SK-N-SH treated with all-trans-retinoic acid at 6 μM for 48 hours (cell line): ENCODE results near the gene PRKAR1B.
A peak's percentile ranks its signal among the peaks of the same experiment; 100 is the strongest.

Experiments
- ATAC-seq: fragments of 200-7000 bp; cut with Tn5 transposase; 3 replicates; pipeline ENCODE4 v1.9.1; 2020; ENCODE audit warnings: mild to moderate bottlenecking, moderate library complexity
- ARNTL ChIP-seq: fragments of 450-650 bp; formaldehyde crosslinking; IDR thresholded peaks from 2 replicates; pipeline ENCODE4 v1.5.0; 2020; ENCODE audit warnings: low read depth, mild to moderate bottlenecking, moderate library complexity, borderline replicate concordance
- CSDC2 ChIP-seq: fragments of 250-450 bp; sonication (Bioruptor Pico); IDR thresholded peaks from 2 replicates; pipeline ENCODE4 v1.5.0; 2020; ENCODE audit warnings: mild to moderate bottlenecking, moderate library complexity
- CSRNP3 ChIP-seq: fragments of 250-450 bp; sonication (Bioruptor Pico); IDR thresholded peaks from 2 replicates; pipeline ENCODE4 v1.5.1; 2021; ENCODE audit warnings: mild to moderate bottlenecking, moderate library complexity
- GLIS3 ChIP-seq: fragments of 250-450 bp; sonication (Bioruptor Pico); IDR thresholded peaks from 2 replicates; pipeline ENCODE4 v1.5.0; 2020; ENCODE audit warnings: mild to moderate bottlenecking, moderate library complexity
- ISL1 ChIP-seq: fragments of 250-450 bp; sonication (Bioruptor Pico); IDR thresholded peaks from 2 replicates; pipeline ENCODE4 v2.1.2; 2022; ENCODE audit warnings: mild to moderate bottlenecking, moderate library complexity
- OSR1 ChIP-seq: fragments of 250-450 bp; sonication (Bioruptor Pico); IDR thresholded peaks from 2 replicates; pipeline ENCODE4 v1.8.0; 2022; ENCODE audit warnings: moderate library complexity, mild to moderate bottlenecking, inconsistent platforms
- PATZ1 ChIP-seq: fragments of 250-450 bp; sonication (Bioruptor Pico); IDR thresholded peaks from 2 replicates; pipeline ENCODE4 v1.8.0; 2020; ENCODE audit warnings: mild to moderate bottlenecking, moderate library complexity, borderline replicate concordance
- PPARA ChIP-seq: fragments of 250-450 bp; sonication (Bioruptor Pico); IDR thresholded peaks from 2 replicates; pipeline ENCODE4 v1.5.0; 2020; ENCODE audit warnings: mild to moderate bottlenecking, borderline replicate concordance
- SNAI2 ChIP-seq: fragments of 250-450 bp; sonication (Bioruptor Pico); IDR thresholded peaks from 2 replicates; pipeline ENCODE4 v1.5.0; 2020; ENCODE audit warnings: mild to moderate bottlenecking, moderate library complexity
- TCF4 ChIP-seq: fragments of 250-450 bp; sonication (Bioruptor Pico); IDR thresholded peaks from 2 replicates; pipeline ENCODE4 v1.8.0; 2021; ENCODE audit warnings: mild to moderate bottlenecking, moderate library complexity, borderline replicate concordance
- TOX ChIP-seq: fragments of 250-450 bp; sonication (Bioruptor Pico); IDR thresholded peaks from 2 replicates; pipeline ENCODE4 v1.8.0; 2021; ENCODE audit warnings: mild to moderate bottlenecking, moderate library complexity, borderline replicate concordance
- TSHZ2 ChIP-seq: fragments of 250-450 bp; sonication (Bioruptor Pico); IDR thresholded peaks from 2 replicates; pipeline ENCODE4 v1.5.0; 2020; ENCODE audit warnings: mild to moderate bottlenecking, moderate library complexity
- ZC3H10 ChIP-seq: fragments of 250-450 bp; sonication (Bioruptor Pico); IDR thresholded peaks from 2 replicates; pipeline ENCODE4 v1.5.1; 2021; ENCODE audit warnings: mild to moderate bottlenecking, moderate library complexity
- ZFP3 ChIP-seq: fragments of 250-450 bp; sonication (Bioruptor Pico); IDR thresholded peaks from 2 replicates; pipeline ENCODE4 v1.5.0; 2020; ENCODE audit warnings: mild to moderate bottlenecking, moderate library complexity
- ZFP30 ChIP-seq: fragments of 450-650 bp; formaldehyde crosslinking; IDR thresholded peaks from 2 replicates; pipeline ENCODE4 v1.5.0; 2022; ENCODE audit warnings: mild to moderate bottlenecking, moderate library complexity
- ZNF565 ChIP-seq: fragments of 450-650 bp; formaldehyde crosslinking; conservative IDR thresholded peaks from 2 replicates; pipeline ENCODE4 v1.5.0; 2020; ENCODE audit warnings: low read depth, mild to moderate bottlenecking, moderate library complexity
- ZNF70 ChIP-seq: fragments of 450-650 bp; formaldehyde crosslinking; IDR thresholded peaks from 2 replicates; pipeline ENCODE4 v1.5.0; 2020; ENCODE audit warnings: mild to moderate bottlenecking, moderate library complexity
- TF ChIP-seq, protein P1 (sequence below): fragments of 250-450 bp; sonication (Bioruptor Pico); IDR thresholded peaks from 2 replicates; pipeline ENCODE4 v1.8.0; 2021; ENCODE audit warnings: low read depth, mild to moderate bottlenecking, moderate library complexity, borderline replicate concordance
- TF ChIP-seq, protein P2 (sequence below): fragments of 250-450 bp; sonication (Bioruptor Pico); IDR thresholded peaks from 2 replicates; pipeline ENCODE4 v1.5.1; 2020; ENCODE audit warnings: low read depth, mild to moderate bottlenecking, moderate library complexity

The PRKAR1B gene

GRCh38 chr7:732556-732955, 5.5 kb upstream of the PRKAR1B start:
- TF ChIP-seq SNAI2 (CRISPR knock-in tag) (no peak), PATZ1 (no peak), ISL1 (CRISPR knock-in tag) (no peak), OSR1 (CRISPR knock-in tag) (no peak)
- TF ChIP-seq, protein P1, sequence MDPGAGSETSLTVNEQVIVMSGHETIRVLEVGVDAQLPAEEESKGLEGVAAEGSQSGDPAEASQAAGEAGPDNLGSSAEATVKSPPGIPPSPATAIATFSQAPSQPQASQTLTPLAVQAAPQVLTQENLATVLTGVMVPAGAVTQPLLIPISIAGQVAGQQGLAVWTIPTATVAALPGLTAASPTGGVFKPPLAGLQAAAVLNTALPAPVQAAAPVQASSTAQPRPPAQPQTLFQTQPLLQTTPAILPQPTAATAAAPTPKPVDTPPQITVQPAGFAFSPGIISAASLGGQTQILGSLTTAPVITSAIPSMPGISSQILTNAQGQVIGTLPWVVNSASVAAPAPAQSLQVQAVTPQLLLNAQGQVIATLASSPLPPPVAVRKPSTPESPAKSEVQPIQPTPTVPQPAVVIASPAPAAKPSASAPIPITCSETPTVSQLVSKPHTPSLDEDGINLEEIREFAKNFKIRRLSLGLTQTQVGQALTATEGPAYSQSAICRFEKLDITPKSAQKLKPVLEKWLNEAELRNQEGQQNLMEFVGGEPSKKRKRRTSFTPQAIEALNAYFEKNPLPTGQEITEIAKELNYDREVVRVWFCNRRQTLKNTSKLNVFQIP (CRISPR knock-in tag): no peak

GRCh38 chr7:732094-732541, 5.0 kb upstream of the PRKAR1B start:
- peak; percentile 21; the same call in 1 of the 3 replicates for ATAC-seq
- TF ChIP-seq, protein P1 (CRISPR knock-in tag): no peak
- no peak for TF ChIP-seq SNAI2 (CRISPR knock-in tag)
- no peak for TF ChIP-seq ZNF565 (CRISPR knock-in tag)
- TF ChIP-seq ISL1 (CRISPR knock-in tag): no peak
- TF ChIP-seq ARNTL (CRISPR knock-in tag): no peak
- no peak for TF ChIP-seq ZFP30 (CRISPR knock-in tag)
- no peak for TF ChIP-seq ZFP3 (CRISPR knock-in tag)
- TF ChIP-seq, protein P2, sequence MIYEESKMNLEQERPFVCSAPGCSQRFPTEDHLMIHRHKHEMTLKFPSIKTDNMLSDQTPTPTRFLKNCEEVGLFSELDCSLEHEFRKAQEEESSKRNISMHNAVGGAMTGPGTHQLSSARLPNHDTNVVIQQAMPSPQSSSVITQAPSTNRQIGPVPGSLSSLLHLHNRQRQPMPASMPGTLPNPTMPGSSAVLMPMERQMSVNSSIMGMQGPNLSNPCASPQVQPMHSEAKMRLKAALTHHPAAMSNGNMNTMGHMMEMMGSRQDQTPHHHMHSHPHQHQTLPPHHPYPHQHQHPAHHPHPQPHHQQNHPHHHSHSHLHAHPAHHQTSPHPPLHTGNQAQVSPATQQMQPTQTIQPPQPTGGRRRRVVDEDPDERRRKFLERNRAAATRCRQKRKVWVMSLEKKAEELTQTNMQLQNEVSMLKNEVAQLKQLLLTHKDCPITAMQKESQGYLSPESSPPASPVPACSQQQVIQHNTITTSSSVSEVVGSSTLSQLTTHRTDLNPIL (CRISPR knock-in tag): no peak
- TF ChIP-seq PATZ1: no peak
- no peak for TF ChIP-seq ZC3H10
- no peak for TF ChIP-seq TOX
- no peak for TF ChIP-seq CSDC2 (CRISPR knock-in tag)
- no peak for TF ChIP-seq ZNF70 (CRISPR knock-in tag)
- no peak for TF ChIP-seq PPARA (CRISPR knock-in tag)
- TF ChIP-seq OSR1 (CRISPR knock-in tag): no peak
- TF ChIP-seq TCF4 (CRISPR knock-in tag): no peak
- no peak for TF ChIP-seq GLIS3
- TF ChIP-seq TSHZ2 (CRISPR knock-in tag): no peak
- TF ChIP-seq CSRNP3 (CRISPR knock-in tag): no peak
- TF ChIP-seq, all 23 proteins: peak for 0

More at GRCh38 chr7:732556-732955, 5.5 kb upstream of the PRKAR1B start:
- ATAC-seq: no peak
